NCI-H2029 treated with DMSO at 0.1 percent for 48 hours (cell line): ENCODE data around the gene IZUMO1.
"Not testable (repeated sequence)": the region's sequence is repeated elsewhere in the genome, so short reads cannot be mapped to it uniquely, and the experiment has no call there.

Experiments used
- DNase-seq: peaks from one replicate; lab custom pipeline; 2025; lab: John Stamatoyannopoulos, UW

Gene IZUMO1

DNA sequence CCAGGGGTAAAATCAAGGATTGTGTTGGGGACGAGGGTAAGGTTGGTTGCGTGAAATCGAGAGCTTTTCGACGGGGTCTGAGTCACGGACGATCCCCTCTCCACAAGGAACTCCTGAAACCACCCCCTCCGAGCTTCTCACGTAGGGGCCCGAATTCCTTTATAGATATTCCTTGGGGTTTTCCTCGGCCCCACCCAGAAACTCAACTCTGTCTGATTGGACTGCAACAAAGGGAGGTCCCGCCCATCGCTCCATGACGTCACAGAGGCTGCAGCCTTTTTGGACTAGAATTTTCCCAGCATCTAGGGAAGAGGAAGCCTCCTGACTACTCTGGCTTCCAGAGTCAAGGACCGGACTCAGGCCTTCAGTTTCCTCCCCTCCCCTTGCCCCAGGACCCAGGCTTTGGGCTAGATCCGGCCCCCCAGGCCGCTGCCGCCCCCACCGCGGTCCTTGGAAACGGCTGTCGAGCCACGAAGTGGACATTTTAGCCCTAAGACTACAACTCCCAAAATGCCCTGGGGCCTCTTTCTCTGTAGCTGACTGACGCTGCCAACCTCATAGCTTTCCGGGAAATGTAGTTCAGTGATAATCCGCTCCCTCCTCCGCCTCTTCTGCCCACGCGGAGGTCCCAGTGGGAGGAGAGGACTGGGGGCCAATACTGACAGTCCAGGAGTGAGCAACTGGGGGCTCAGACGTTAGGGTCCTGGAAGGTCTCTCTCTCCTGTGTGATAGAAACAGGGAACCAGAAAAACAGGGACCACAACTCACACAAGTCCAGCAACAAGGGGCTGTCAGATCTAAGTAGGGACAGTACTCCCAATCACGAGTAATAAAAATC is at the start of gene IZUMO1:
Gene IZUMO1, minus strand, starts transcription at position 172 of the 838 bp plus-strand sequence. CDS start 1,050 bp downstream, outside the sequence.
- DNase-seq = no peak

DNA sequence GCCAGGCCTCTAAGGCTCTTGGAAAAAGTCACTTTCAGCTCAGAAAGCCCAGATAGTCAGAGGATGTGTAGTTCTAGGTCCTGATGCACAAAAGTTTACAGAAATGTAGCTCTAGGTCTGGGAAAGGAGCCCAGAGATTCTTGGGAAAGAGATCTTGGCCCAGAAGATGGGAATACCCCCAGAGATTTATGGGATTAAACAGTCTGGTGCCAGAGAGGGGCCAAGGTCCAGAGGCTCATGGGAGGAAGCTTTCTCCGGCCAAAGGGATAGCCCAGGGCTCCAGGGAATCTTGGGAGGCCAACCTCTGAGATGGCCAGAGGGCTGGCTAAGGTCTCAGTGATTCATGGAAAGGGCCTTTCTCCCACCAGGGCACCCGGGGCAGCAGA is 49.0 kb upstream of the IZUMO1 start:
- DNase-seq = no peak

DNA sequence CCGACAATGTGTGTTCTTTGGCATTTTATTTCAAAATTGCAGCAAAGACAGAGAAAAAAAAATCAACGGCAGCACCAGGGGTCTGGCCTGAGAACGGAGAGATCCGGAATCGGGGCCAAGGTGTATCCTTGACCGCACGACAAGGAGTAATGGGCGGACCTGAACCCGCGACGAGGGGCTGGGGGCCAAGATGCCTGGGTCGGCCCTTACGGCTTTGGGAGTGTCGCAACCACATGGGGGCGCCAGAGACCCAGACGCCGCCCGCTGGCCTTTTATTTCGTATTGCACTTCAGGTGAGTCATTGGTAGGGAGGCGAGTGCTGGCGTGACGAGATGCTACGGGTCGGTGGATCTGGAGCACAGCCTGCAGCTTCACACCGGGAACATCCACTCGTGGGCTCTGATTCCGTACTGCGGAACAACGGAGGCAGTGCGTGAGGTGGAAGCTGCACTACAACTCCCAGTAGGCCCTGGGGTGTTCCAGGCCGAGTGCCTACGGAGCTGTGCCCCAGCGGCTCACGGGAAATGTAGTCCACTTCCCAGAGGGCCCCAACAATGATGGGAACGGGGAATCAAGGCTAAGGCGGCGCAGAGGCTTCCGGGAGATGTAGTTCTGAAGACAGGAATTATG is 48.5 kb upstream of the IZUMO1 start:
- peak; percentile 85 for DNase-seq

DNA sequence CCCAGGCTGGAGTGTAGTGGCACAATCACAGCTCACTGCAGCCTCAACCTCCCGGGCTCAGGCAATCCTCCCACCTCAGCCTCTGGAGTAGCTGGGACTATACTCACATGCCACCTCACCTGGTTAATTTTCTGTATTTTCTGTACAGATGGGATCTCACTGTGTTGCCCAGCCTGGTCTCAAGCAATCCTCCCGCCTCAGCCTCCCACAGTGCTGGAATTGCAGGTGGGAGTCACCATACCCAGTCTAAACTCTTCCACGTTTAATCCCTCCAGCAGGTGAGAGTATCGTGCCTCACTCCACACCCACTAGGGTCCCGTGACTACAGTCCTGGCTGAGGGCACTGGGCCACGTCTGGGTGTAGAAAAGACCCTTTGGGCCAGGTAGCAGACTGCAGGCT is 47.6 kb upstream of the IZUMO1 start:
- DNase-seq = no peak

DNA sequence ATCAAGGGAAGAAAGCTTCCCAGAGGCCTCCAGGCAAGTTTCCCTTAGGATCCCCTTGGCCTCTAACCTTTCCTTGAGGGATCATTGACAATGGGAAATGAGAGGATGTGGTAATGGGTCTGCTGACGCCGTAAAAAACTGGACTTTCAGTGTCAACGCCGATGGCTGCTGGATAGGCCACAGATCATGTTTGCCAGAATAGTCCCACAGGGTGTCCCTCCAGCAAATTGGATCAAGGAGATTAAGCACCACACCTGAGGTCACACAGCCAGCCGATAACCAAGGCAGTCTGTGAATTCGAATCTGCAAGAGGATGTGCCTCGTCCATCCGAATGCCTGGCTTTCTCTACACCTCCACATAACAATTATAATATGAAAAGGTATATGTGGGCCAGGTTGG is 46.6 kb upstream of the IZUMO1 start:
- no peak for DNase-seq

DNA sequence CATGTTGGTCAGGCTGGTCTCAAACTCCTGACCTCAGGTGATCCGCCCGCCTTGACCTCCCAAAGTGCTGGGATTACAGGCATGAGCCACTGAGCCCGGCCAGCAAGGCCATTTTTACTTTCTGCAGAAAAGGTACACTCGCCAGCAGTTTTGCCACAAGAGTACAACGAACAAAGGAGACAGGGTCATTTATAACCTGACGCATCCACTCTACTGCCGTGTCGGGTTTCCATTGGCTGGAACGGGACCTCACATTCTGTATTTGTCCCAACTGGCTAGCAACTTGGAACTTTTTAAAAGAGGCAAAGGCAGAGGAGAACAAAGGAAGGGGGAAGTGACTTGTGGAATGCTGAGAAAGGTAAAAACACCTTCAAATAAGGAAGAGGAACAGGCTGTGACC is 40.6 kb upstream of the IZUMO1 start:
- DNase-seq = not testable (repeated sequence)

DNA sequence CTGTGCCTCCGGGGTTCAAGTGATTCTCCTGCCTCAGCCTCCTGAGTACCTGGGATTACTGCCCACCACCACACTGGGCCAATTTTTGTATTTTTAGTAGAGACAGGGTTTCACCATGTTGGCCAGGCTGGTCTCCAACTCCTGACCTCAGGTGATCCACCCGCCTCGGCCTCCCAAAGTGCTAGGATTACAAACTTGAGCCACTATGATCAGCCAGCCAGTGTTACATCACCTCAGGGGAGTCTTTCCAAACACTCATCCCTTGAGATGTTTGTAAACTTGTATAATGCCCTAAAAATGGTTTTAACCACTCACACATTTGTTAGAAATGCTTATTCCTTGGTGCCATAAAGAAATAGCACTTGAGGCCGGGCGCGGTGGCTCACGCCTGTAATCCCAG is 39.7 kb upstream of the IZUMO1 start:
- DNase-seq = not testable (repeated sequence)

DNA sequence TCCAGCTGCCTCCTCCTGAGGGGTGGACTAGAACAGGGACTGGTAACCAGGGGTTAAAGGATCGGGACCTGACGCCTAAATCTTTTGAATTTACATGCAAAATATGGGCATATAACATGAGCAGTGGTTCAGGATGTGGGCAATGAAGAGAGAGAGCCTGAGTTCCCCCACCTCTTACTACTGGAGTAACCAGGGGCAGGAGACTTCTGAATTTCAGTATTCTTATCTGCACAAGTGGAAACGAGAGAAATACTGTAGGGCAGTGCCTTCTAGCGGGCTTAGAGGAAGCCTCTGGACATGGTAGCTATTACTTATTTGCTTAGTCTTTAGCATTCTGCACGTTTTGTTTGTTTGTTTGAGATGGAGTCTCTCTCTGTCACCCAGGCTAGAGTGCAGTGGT is 37.8 kb upstream of the IZUMO1 start:
- no peak for DNase-seq

DNA sequence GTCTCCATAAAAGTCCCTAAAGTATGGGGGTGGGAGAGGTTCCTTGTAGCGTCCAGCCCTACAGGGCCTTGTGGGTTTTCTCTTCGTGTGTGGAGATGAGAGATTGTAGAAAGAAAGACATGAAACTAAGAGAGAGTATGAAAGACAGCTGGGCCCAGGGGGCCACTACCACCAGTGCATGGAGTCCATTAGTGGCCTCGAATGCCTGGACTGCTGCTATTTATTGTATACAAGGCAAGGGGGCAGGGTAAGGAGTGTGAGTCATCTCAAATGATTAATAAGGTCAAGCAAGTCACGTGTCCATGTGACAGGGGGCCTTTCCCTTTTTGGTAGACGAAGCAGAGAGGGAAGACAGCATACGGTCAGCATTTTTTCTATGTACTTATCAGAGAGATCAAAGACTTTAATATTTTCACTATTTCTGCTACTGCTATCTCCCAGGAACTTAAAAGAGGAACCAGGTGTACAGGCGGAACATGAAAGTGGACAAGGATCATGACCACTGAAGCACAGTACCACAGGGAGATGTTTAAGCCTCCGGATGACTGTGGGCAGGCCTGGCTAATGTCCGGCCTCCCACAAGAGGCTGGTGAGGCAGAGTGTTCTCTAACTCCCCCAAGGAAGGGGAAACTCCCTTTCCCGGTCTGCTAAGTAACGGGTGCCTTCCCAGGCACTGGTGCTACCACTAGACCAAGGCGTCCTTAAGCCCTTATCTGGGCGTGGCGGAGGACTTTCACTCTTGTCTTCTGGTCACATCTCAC is 34.1 kb upstream of the IZUMO1 start:
- DNase-seq = no peak

DNA sequence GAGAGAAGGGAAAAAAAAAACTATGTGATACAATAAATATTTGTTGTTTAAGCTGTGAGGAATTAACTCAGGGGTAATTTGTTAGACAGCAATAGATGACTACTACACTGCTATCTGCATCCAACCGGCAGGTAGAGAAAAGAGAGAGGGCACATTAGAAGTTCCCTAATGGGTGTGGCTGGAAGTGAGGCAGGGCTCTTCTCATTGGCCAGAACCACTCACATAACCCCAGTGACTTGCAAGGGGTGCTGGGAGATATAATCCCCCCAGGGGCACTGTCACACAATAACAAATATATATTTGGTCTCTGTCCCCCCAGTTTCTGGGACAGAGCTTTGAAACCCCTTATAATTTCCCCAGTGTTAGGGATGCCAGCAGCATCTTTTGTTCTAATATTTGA is 32.9 kb upstream of the IZUMO1 start:
- DNase-seq = no peak

DNA sequence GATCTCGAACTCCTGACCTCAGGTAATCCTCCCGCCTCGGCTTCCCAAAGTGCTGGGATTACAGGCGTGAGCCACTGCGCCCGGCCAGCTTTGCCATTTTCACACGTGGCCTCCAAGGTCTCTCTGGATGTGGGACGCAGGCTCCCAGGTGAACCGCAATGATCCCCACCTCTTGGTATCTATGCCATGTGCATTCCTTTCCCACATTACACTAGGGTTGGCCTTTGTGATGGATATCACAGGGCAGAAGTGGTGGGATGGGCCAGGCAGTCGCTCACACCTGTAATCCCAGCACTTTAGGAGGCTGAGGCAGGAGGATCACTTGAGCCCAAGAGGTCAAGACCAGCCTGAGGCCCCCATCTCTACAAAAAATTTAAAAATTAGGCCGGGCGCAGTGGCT is 31.0 kb upstream of the IZUMO1 start:
- DNase-seq = no peak

DNA sequence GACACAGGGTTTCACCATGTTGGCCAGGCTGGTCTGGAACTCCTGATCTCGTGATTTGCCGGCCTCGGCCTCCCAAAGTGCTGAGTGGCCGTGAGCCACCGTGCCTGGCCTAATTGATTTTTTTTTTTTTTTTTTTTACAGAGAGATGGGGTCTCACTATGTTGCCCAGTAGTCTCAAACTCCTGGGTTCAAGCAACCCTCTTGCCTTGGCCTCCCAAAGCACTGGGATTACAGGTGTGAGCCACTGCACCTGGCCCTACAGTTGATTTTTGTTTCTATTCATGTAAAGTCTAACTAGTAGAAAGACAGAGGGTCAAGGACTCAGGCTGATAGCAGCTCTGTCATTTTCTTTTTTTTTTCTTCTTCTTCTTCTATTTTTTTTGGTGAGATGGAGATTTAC is 30.4 kb upstream of the IZUMO1 start:
- DNase-seq = no peak

DNA sequence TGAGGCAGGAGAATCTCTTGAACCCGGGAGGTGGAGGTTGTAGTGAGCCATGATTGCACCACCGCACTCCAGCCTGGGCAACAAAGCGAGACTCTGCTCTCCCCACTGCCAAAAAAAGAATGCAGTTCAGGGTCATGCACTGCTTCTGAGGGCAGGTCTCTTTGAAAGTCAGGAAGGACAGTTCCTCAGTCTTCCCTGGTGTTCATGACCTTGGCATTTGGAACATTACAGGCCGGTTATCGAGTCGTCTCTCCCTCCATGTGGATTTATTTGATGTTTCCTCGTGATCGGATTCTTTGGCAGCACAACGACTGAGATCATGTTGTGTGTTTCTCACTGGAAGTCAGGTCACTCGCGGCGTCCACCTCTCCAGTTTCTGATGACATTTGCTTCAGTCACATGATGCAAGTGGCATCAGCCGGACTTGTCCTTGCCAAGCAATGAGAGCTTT is 25.8 kb upstream of the IZUMO1 start:
- no peak for DNase-seq

DNA sequence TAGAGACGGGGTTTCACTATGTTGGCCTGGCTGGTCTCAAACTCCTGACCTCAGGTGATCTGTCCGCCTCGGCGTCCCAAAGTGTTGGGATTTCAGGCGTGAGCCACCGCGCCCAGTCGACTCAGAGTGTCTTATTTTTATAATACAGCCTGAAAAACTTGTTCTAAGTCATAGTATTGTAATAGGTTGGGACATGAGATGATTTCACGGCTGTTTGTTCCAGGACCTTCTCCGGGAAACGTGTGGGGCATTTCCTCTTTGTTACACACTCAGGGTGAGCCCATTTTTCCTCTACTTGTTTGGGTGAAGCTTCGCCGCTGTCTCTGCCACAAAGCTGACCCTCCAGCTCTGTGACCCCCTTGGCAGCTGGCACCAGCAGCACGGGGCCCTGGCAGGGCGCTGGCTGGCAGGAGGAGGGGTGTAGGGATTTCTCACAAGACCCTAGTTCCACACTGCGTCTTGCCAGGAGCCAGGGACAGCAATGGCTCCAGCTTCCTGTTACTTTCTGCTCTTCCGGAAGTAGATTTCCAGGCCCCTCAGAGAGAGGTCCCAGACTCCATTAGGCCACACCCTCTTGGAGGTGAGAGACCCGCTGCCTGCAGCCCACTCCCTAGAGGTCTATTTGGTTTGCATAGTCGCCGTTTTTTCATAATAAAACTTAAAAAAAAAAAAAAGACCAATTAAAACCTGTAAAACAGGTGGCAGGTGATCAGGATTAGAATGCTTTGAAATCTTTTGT is 24.2 kb upstream of the IZUMO1 start:
- no peak for DNase-seq

DNA sequence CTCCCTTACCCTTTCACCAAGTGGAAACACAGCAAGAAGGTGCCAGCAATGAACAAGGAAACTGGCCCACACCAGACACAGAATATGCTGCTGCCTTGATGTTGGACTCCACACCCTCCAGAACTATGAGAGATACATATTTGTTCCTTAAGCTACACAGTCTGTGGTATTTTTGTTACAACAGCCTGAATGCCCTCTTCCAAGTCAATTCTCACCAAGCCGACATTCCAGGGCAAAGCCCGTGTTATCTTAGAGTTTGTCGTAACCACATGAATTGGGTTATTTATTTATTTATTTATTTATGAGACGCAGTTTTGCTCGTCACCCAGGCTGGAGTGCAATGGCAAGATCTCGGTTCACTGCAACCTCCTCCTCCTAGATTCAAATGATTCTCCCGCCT is 23.6 kb upstream of the IZUMO1 start:
- DNase-seq = no peak

DNA sequence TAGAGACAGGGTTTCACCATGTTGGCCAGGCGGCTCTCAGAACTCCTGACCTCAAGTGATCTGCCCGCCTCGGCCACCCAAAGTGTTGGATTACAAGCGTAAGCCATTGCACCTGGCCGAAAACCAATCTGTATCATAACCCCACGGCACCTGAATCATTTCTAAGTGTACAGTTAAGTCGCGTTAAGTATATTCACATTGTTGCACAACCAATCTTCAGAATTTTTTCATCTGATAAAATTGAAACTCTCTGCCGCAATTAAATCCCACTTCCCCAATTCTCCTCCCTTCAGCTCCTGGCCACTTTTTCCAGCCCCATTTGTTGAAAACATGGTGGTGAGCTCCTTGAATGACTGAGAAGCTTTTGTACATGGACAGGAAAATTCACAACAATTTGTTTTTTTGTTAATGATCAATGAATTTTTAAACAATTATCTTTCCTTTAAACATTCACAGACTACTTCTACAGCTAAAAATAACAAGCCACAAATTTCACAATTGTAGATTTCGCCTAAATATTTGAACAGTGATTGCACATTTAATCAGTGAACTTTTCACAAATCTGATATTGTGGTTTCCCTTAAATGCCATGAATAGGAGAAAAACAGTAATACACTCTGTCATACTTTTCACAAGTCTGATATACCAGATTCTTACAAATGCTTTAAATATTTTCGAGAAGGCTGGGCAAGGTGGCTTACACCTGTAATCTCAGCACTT is 22.4 kb upstream of the IZUMO1 start:
- no peak for DNase-seq

DNA sequence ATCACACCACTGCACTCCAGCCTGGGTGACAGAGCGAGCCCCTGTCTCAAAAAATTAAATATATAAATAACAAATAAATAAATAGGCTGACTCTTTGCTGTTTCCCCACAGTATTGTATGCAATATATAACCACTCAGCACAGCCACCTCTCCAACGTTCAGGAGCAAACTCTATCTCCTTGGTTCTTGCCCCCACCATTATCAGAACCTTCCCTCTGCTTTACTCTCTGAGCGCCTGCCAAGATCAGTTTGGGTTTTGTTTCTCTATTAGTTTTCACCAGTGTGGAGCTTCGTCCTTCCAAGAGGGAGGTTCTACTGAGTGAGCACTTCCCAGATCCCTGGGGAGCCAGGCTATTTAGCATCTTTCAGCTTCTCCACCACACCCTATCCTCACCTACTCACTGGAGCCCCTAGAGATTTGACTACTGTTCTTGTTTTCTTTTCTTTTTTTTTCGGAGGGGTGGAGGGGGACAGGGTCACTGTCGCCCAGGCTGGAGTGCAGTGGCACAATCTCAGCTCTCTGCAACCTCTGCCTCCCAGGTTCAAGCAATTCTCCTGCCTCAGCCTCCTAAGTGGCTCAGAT is 21.6 kb upstream of the IZUMO1 start:
- DNase-seq = not testable (repeated sequence)

DNA sequence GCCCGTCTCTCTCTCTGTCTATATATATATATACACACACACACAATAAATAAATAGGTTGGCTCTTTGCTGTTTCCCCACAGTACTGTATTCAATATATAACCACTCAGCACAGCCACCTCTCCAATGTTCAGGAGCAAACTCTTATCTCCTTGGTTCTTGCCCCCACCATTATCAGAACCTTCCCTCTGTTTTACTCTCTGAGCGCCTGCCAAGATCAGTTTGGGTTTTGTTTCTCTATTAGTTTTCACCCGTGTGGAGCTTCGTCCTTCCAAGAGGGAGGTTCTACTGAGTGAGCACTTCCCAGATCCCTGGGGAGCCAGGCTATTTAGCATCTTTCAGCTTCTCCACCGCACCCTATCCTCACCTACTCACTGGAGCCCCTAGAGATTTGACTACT is 19.1 kb upstream of the IZUMO1 start:
- not testable (repeated sequence) for DNase-seq

DNA sequence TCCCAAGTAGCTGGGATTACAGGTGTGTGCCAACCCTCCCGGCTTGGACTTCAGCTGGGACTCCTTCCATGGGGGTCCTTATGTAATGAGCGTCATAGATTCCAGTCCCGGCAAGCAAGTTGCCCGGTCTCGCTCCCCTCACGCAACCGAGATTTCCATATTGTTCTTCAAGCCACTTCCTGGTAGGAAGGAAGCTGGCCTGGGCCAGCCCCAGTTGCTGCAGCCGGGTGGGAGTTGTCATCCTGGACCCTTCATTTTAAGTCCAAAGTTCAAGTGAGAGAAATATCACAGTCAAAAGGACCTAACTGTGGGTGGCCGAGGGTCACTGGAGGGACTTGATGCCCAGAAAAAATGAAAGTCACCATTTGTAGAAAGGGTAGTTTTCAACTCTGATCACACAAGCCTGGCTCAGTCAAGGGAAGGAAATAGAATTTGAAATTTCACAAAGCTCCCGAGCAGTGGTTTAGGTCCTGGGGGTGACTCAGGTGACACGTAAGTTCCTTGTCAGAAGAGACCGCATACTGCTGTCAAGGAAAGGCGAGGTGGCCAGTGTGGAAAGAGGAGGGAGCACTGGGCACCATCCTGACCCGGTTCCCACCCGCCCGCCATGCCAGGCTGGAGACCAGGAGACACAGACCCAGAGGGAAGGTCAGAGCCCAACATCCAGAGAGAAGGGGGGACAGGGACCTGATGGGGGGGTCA is 13.9 kb upstream of the IZUMO1 start:
- no peak for DNase-seq

DNA sequence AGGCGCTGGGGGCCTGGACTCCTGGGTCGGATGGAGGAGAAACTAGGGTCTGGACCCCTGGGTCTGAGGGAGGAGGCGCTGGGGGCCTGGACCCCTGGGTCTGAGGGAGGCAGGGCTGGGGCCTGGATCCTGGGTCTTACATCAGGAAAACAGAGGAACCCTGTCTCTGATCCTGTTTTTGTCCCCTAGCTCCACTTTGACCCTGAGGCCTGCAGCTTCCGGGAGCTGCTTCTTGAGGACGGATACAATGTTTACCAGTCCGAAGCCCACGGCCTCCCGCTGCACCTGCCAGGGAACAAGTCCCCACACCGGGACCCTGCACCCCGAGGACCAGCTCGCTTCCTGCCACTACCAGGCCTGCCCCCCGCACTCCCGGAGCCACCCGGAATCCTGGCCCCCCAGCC is 11.0 kb upstream of the IZUMO1 start:
- no peak for DNase-seq
